ENCODE measurements around the gene KIF1C.

Gene KIF1C

GRCh38 chr17:4997302-4998026, at the start of gene KIF1C, which contains the start of gene INCA1:
TSS of gene KIF1C (plus strand) at chr17:4997950. CDS start at chr17:5000247, 2,297 bp downstream.
TSS of gene INCA1 (minus strand) at chr17:4997522. CDS start at chr17:4994437, 3,085 bp downstream.
- DNase-seq: peak; percentile 75

GRCh38 chr17:4948166-4948930, 49.4 kb upstream of the KIF1C start, which contains the start of gene PFN1:
TSS of gene PFN1 (minus strand) at chr17:4948530. CDS start at chr17:4948394, 136 bp downstream.
- peak; percentile 73 for DNase-seq

GRCh38 chr17:4948931-4949320, 48.8 kb upstream of the KIF1C start:
- peak; percentile 73 for DNase-seq

GRCh38 chr17:4949321-4950074, 48.3 kb upstream of the KIF1C start:
- DNase-seq: no peak

- no peak for DNase-seq
Observed at GRCh38 chr17:4950075-4950745, 47.5 kb upstream of the KIF1C start.

- DNase-seq: no peak
Observed at GRCh38 chr17:4950746-4951204, 47.0 kb upstream of the KIF1C start, which contains the start of gene ENO3. TSS of gene ENO3 (plus strand) at chr17:4951119. CDS start at chr17:4951830, 711 bp downstream.

GRCh38 chr17:4951486-4951885, 46.3 kb upstream of the KIF1C start:
- no peak for DNase-seq

GRCh38 chr17:4953451-4953961, 44.2 kb upstream of the KIF1C start:
- DNase-seq: no peak

- DNase-seq: no peak
Observed at GRCh38 chr17:4955091-4955490, 42.7 kb upstream of the KIF1C start.

GRCh38 chr17:4956493-4957061, 41.2 kb upstream of the KIF1C start:
- no peak for DNase-seq

- DNase-seq: no peak
Observed at GRCh38 chr17:4958102-4958501, 39.6 kb upstream of the KIF1C start.

- no peak for DNase-seq
Observed at GRCh38 chr17:4959261-4959965, 38.3 kb upstream of the KIF1C start.

GRCh38 chr17:4960279-4960922, 37.3 kb upstream of the KIF1C start:
- DNase-seq: no peak

- no peak for DNase-seq
Observed at GRCh38 chr17:4965311-4965986, 32.3 kb upstream of the KIF1C start.

- peak; percentile 96 for DNase-seq
Observed at GRCh38 chr17:4966844-4967538, 30.8 kb upstream of the KIF1C start.

- peak; percentile 92 for DNase-seq
Observed at GRCh38 chr17:4967539-4968485, 29.9 kb upstream of the KIF1C start, which contains the start of gene SPAG7. TSS of gene SPAG7 (minus strand) at chr17:4967817. CDS start at chr17:4967804, 13 bp downstream.

GRCh38 chr17:4968486-4969046, 29.2 kb upstream of the KIF1C start:
- DNase-seq: no peak

Data from NCI-H2227 treated with DMSO at 0.1 percent for 48 hours (cell line).